NOMO-1 treated with DMSO at 0.1 percent for 48 hours (cell line): ENCODE data around the gene CENPP.

Experiments used
- DNase-seq: peaks from one replicate; lab custom pipeline; 2025; ENCODE audit not compliant: unreplicated experiment; lab: John Stamatoyannopoulos, UW

CENPP gene

GRCh38 chr9:92652461-92652860, 326.7 kb downstream of the CENPP start:
- no peak for DNase-seq

- no peak for DNase-seq
Observed at GRCh38 chr9:92654481-92655301, 328.9 kb downstream of the CENPP start.

GRCh38 chr9:92655366-92655765, 329.6 kb downstream of the CENPP start:
- no peak for DNase-seq

- DNase-seq = no peak
Observed at GRCh38 chr9:92655896-92656536, 330.3 kb downstream of the CENPP start.

GRCh38 chr9:92656537-92656925, 330.8 kb downstream of the CENPP start:
- no peak for DNase-seq

GRCh38 chr9:92657296-92658094, 331.7 kb downstream of the CENPP start:
- no peak for DNase-seq

GRCh38 chr9:92658176-92658575, 332.4 kb downstream of the CENPP start:
- DNase-seq = no peak

GRCh38 chr9:92658611-92659010, 332.9 kb downstream of the CENPP start:
- no peak for DNase-seq

GRCh38 chr9:92659601-92660000, 333.8 kb downstream of the CENPP start:
- no peak for DNase-seq

GRCh38 chr9:92660266-92660665, 334.5 kb downstream of the CENPP start:
- no peak for DNase-seq

- DNase-seq = no peak
Observed at GRCh38 chr9:92661127-92661526, 335.4 kb downstream of the CENPP start.

- no peak for DNase-seq
Observed at GRCh38 chr9:92661743-92662142, 336.0 kb downstream of the CENPP start.

- no peak for DNase-seq
Observed at GRCh38 chr9:92663126-92663525, 337.4 kb downstream of the CENPP start.

- DNase-seq = no peak
Observed at GRCh38 chr9:92663951-92664350, 338.2 kb downstream of the CENPP start.

GRCh38 chr9:92664394-92665152, 338.8 kb downstream of the CENPP start:
- DNase-seq = no peak

GRCh38 chr9:92665836-92666235, 340.1 kb downstream of the CENPP start:
- no peak for DNase-seq

- no peak for DNase-seq
Observed at GRCh38 chr9:92666236-92666635, 340.5 kb downstream of the CENPP start.

GRCh38 chr9:92666912-92667532, 341.3 kb downstream of the CENPP start:
- DNase-seq = no peak

GRCh38 chr9:92668746-92669526, 343.2 kb downstream of the CENPP start:
- DNase-seq = no peak

- DNase-seq = no peak
Observed at GRCh38 chr9:92669527-92669889, 343.8 kb downstream of the CENPP start.
